Kasumi-1 (cell line): ENCODE measurements around the gene POLA2.
"Not testable (repeated sequence)": the region's sequence is repeated elsewhere in the genome, so short reads cannot be mapped to it uniquely, and the experiment has no call there.

Experiments
- DNase-seq, 2 experiments: peaks; one replicate each; lab custom pipeline; 2025; lab: John Stamatoyannopoulos, UW

Gene POLA2

GRCh38 chr11:65242389-65242788 lies 19.4 kb upstream of the POLA2 start:
- no peak for DNase-seq

DNA sequence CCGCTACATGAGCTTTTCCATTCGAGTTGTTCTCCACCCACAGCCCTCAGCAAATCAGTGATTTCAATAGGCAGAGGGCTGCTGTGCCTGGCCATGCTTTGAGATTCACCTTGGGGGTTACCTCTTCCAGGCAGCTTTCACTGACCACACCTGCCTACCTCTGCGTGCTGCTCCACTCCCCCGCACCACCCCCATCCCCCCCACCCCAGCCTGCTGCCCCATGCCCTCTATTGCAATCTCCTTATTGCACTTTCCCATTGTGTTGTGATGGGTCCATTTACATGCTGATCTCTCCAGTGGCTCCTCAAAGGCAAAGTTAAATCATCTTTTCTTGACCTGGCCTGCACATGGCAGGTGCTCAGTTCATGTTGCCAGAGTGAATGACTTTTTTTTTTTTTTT lies 18.0 kb upstream of the POLA2 start:
- no peak for DNase-seq

GRCh38 chr11:65245046-65245445 lies 16.7 kb upstream of the POLA2 start:
- not testable (repeated sequence) for DNase-seq

DNA sequence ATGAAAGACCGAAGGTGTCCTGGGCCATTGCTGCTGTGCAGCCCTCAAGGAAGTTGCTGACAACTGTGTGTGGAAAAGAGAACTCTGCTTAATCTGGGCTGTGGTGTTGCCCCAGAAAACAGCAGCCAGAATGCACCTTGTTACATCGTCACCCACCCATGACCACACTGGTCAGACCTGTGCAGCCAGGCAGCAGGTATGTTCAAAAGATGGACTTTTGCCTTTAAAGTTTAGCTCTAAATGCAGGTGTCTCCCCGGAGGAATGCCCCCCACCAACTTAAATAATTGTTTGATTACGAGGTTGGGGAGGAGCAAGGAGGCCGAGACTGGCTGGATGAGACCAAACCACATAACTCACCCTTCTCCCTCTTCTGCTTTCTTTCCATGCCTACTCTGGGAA lies 15.3 kb upstream of the POLA2 start:
- DNase-seq: no peak

DNA sequence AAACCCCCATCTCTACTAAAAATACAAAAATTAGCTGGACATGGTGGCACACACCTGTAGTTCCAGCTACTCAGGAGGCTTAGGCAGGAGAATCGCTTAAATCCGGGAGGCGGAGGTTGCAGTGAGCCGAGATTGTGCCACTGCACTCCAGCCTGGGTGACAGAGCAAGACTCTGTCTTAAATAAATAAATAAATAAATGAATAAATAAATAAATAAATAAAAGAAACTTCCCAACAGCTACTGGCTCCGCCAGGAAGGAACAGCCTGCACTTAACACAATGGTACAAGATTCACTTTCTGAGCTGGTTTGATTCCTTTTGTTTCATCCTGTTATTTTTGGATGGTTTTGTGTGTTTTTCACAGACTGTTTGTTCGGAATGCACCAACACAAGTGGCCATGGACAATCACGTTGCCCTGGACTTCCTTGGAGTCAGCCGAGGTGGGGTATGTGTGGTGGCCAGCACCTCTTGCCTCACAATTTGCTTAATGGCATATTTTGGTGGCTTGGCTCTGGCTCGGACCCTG lies 13.5 kb upstream of the POLA2 start:
- DNase-seq: not testable (repeated sequence)

DNA sequence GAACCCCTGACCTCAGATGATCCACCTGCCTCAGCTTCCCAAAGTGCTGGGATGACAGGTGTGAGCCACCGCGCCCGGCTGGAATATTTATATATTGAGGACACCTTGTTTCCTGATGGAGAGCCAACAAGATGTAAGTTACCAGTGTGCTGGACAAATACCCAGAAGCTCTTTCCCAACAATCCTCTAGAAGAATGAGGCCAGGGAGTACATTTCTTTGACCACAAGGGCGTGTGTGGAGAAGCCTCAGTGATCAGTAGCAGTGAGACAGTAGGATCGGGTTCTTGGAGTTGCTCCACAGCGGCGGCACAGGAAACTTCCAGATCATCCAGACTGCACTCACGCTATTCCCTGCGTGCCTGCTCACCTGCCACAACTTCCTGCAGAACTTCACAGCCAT lies 10.3 kb upstream of the POLA2 start:
- DNase-seq: no peak

DNA sequence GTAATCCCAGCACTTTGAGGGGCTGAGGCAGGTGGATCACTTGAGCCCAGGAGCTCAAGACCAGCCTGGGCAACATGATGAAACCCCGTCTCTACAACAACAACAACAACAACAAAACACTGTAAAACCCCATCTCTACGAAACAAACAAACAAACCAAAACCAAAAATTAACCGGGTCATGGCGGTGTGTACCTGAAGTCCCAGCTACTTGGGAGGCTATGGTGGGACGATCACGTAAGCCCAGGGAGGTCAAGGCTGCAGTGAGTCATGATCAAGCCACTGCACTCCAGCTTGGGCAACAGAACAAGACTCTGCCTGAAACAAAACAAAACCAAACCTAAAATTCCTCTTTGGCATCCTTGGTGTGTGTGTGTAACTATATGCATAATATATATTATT lies 7.0 kb upstream of the POLA2 start:
- no peak for DNase-seq

- DNase-seq: no peak
Measured at GRCh38 chr11:65258988-65259387, 2.8 kb upstream of the POLA2 start.

GRCh38 chr11:65260302-65260701 lies 1.5 kb upstream of the POLA2 start:
- DNase-seq: no peak

GRCh38 chr11:65260756-65261590 lies 789 bp upstream of the POLA2 start:
- peak in 1 of 2 experiments; percentile 46 for DNase-seq

DNA sequence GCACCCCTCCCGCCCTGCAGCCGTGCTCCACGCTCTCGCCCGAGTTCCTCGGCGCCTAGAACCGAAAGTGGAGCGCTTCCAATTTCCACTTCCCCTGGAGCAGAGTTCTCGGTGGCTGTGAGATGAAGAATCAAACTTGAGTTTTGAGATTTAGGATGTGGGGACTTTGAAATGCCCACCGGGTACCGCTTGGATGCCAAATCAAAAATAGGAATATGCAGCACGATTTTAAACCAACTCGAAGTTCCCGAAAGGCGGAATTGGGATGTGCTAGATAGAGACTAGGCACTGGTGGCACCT lies 569 bp downstream of the POLA2 start:
- peak in 1 of 2 experiments; percentile 32 for DNase-seq

DNA sequence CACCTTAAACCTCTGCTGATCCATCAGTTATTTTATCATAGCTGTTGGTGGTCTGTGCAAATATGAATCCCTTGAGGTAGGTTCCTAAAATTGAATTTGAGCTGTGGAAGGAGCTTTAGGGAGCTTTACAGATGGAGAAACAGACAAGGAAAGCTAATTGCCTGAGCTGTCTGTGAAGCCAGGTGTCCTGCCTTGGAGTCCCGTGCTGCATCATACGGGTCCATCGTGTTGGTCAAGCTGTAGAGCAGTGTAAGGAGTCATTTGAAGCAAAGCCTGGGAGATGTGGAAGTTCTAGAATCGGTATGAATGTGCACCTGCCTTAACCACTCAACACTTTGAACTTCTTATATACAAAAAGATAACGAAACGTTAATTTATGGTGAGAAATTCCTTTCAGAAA lies 1.0 kb downstream of the POLA2 start:
- no peak for DNase-seq

GRCh38 chr11:65264747-65265146 lies 3.0 kb downstream of the POLA2 start:
- not testable (repeated sequence) for DNase-seq

GRCh38 chr11:65266210-65266609 lies 4.4 kb downstream of the POLA2 start:
- no peak for DNase-seq

DNA sequence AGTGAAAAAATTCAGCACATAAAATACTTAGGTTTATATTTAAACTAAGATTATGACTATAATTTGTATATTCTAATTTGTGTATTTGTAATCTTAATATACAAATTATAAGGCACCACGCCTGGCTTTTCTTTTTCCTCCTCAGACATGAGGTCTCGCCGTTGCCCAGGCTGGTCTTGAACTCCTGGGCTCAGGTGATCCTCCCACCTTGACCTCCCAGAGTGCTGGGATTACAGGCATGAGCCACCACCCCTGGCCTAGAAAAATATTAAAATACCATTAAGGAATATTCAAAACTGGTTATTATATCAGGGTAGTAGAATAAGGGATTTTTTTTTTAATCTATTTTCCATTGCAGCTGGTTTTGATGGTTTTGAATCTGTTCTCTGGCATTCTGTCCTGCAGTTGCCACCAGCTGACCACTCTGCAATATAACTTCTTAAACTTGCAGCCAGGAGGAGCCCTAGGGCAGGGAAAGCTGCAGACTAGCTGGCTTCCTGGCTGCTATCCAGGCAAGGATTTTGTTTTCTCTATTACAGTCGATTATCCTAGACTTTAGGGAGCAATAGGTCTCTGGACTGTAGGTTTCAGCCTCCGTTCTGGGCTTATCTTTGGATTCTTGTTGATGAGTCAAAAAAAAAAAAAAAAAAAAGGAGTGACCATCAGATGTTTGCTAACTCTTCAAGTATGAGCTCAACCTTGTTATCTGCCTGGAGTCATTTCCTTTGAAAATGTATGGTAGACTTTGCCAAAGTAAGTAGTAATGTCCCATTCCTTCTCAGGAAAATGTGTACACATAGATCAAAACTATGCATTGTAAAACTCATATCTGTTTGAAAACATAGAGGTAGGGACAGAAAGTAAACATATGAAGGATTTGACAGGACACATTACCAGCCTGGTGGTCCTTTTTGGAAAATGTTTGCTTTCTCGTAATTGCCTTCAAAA lies 13.2 kb downstream of the POLA2 start:
- peak; percentile 82 to 84 for DNase-seq

DNA sequence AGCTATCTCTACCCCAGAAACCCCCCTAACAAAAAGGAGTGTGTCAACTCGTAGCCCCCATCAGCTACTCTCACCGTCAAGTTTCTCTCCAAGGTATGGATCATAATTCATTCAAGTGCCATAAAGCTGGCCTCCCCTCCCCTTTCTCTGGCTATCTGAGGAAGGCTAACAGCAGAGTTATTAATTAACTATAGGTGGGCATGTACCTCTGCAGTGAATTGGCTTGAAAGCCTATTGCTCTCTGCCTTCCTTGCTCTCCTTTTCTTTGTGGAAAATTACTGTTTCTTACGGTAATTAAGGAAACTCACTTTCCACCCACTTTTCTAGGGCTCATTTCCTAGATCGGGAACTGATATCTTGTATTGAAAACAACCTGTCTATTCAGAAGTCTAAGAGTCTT lies 14.1 kb downstream of the POLA2 start:
- no peak for DNase-seq

DNA sequence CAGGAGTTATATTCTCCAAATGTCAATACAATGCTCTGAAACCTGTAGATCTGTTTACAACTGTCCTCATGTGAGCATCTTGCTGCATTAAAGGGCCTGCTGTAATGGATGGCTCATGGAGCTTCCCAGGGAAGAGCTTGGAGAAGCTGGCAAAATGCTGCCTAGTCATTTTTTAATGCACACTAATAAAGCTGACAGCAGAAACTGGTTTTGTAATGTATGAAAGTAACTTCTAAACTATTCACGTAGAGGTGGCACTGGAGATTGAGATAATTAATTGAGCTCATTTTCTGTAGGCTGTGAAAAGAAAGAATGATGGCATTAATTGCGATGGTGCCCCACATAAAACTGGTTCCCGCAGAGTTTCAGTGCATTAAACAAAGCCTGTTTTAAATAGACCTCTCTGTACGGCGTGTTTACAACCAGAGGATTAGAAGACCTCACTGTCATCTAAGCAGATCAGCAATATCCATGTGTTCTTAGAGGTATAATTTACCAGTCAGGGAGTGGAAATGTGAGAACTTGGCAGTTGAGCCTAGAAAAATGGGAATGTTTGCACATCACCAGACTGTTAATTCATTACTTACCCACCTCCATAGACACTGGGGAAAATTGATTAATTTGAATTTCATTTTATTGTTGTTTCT lies 16.0 kb downstream of the POLA2 start:
- DNase-seq: no peak

GRCh38 chr11:65278356-65278755 lies 16.6 kb downstream of the POLA2 start:
- no peak for DNase-seq

DNA sequence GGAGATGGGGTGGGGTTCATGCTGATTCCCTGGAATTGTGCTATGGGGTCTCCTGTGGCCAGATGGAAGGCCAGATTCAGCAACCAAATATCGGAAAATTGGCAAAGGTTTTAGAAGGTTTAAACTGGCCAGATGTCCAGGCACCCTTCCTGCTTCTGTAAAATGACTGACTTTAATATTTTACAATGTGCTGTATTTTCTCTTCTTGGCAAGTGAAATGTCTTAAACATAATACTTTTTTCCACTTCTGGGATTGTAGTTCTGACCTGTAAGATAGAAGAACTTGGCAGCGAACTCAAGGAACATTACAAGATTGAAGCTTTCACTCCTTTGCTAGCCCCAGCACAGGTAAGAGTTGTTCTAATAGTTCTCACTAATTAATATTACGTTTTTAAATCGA lies 17.5 kb downstream of the POLA2 start:
- DNase-seq: no peak

DNA sequence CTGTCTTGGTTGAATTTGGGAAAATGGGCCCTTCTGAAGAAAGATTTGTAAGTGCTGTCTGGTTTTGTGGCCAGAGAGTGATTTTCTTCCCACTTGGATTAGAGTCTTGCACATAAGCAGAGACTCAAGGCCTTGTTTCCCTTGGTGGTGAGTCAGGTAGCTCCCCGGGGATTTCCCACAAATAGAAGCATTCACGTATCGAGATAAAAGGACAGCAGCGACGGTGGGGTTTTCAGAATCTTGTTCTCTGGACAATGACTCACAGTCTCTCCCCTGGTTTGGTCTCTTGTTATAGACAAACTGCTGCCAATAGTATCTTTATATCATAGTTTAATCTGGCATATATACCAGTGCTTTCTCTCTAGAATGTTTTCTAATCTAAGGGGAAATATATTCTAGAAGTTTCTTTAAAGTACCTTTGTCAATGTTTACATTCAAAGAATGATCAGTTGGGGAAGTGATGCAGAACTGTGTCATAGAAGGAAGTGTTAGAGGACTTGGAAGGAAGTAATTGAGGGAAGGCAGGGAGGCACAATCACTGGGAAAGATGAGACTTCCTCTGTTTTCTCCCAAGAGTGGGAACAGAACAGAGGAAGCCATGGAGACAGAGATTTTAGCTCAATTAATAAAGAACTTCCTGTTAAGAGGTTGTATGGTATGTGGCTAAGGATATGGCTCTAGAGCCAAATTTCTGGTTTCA lies 18.1 kb downstream of the POLA2 start:
- no peak for DNase-seq

GRCh38 chr11:65280646-65281045 lies 18.9 kb downstream of the POLA2 start:
- no peak for DNase-seq

GRCh38 chr11:65286686-65287085 lies 24.9 kb downstream of the POLA2 start:
- DNase-seq: no peak
